H1 (cell line): Measurements from ENCODE around the gene LDLRAD4. TPM values are rescaled to one million over a fixed set of nuclear protein-coding genes. Genes with fewer than 3 reads are reported as not detected.

Experiments
- CTCF ChIA-PET: fragments of 300-600 bp; sonication (Branson Sonifier 250); formaldehyde crosslinking; loops from one replicate; lab custom pipeline; 2021; ENCODE audit not compliant: partially characterized antibody; lab: Charles Lee
- POLR2A ChIA-PET: fragments of 300-600 bp; sonication (Branson Sonifier 250); formaldehyde crosslinking; loops from one replicate; lab custom pipeline; 2021; ENCODE audit warnings: inconsistent platforms; ENCODE audit not compliant: partially characterized antibody; lab: Charles Lee
- DNase-seq, 2 experiments: peaks; one replicate each; pipeline versions ENCODE4 v3.0.0 to v3.0.0-alpha.2; 2010 to 2022; ENCODE audit warnings: low spot score in 2 of 2, low read depth in 1 of 2, mixed read lengths in 1 of 2
- FAIRE-seq: peaks from 2 replicates; lab custom pipeline; 2011; peaks lifted over from hg19 to GRCh38; lab: Jason Lieb, UNC
- H2AFZ ChIP-seq: 2 replicates; pipeline ENCODE4 v1.8.1; 2012; ENCODE audit warnings: low read length, inconsistent platforms
- H2AK5ac ChIP-seq: 2 replicates; pipeline ENCODE4 v1.6.1; 2013; ENCODE audit warnings: low read depth, low read length
- H2BK120ac ChIP-seq: replicated peaks from 2 replicates; pipeline ENCODE3; 2013; ENCODE audit warnings: low read depth, low read length, inconsistent platforms
- H2BK12ac ChIP-seq: 2 replicates; pipeline ENCODE4 v1.6.1; 2013; ENCODE audit warnings: low read depth, low read length
- H2BK15ac ChIP-seq: 2 replicates; pipeline ENCODE4 v1.6.1; 2013; ENCODE audit warnings: low read length
- H2BK20ac ChIP-seq: 2 replicates; pipeline ENCODE4 v1.6.1; 2013; ENCODE audit warnings: low read length
- H2BK5ac ChIP-seq: 2 replicates; pipeline ENCODE4 v1.6.1; 2013; ENCODE audit warnings: low read depth, low read length
- H3K14ac ChIP-seq: 2 replicates; pipeline ENCODE4 v1.6.1; 2013; ENCODE audit warnings: inconsistent platforms; ENCODE audit not compliant: insufficient read length
- H3K18ac ChIP-seq: 2 replicates; pipeline ENCODE4 v1.6.1; 2013; ENCODE audit warnings: low read length; ENCODE audit errors: extremely low read depth
- H3K23ac ChIP-seq: 2 replicates; pipeline ENCODE4 v1.6.1; 2013; ENCODE audit warnings: inconsistent platforms; ENCODE audit not compliant: insufficient read length
- H3K23me2 ChIP-seq: 2 replicates; pipeline ENCODE4 v1.6.1; 2013; ENCODE audit warnings: low read depth, low read length
- H3K27ac ChIP-seq: 2 replicates; pipeline ENCODE4 v1.6.1; 2011; ENCODE audit warnings: low read depth, low read length, inconsistent platforms
- H3K27me3 ChIP-seq, 4 experiments: replicated peaks in 1 of 4; 1 replicate in 1 of 4; 2 replicates in 3 of 4; pipeline versions ENCODE4 v1.6.1 to v1.8.1; 2011 to 2013; ENCODE audit warnings: low read length in 3 of 4, mild to moderate bottlenecking in 3 of 4, inconsistent platforms in 2 of 4, mixed read lengths in 2 of 4, moderate library complexity in 1 of 4; ENCODE audit not compliant: control insufficient read depth in 3 of 4, insufficient read depth in 3 of 4; ENCODE audit errors: extremely low read depth in 1 of 4
- H3K36me3 ChIP-seq, 4 experiments: 2 replicates each; pipeline versions ENCODE4 v1.6.1 to v1.8.1; 2011 to 2013; ENCODE audit warnings: mild to moderate bottlenecking in 4 of 4, low read length in 3 of 4, moderate library complexity in 2 of 4, control low read depth in 1 of 4, inconsistent platforms in 1 of 4; ENCODE audit not compliant: insufficient read depth in 4 of 4, control insufficient read depth in 2 of 4
- H3K4ac ChIP-seq: replicated peaks from 2 replicates; pipeline ENCODE3; 2013; ENCODE audit warnings: low read length, low read depth, mixed read lengths, inconsistent platforms; ENCODE audit not compliant: insufficient read length
- H3K4me1 ChIP-seq, 4 experiments: replicated peaks in 1 of 4; 1 replicate in 1 of 4; 2 replicates in 3 of 4; pipeline versions ENCODE4 v1.6.1 to v1.8.1; 2011 to 2013; ENCODE audit warnings: low read length in 3 of 4, inconsistent platforms in 2 of 4, mixed read lengths in 1 of 4; ENCODE audit not compliant: insufficient read depth in 4 of 4, control insufficient read depth in 3 of 4
- H3K4me2 ChIP-seq, 2 experiments: 2 replicates each; pipeline versions ENCODE4 v1.6.1 to v1.8.1; 2011 to 2013; ENCODE audit warnings: low read depth in 2 of 2, low read length in 2 of 2, control low read depth in 1 of 2, inconsistent platforms in 1 of 2, mild to moderate bottlenecking in 1 of 2; ENCODE audit not compliant: insufficient read depth in 1 of 2
- H3K4me3 ChIP-seq, 4 experiments: fragments of 200-600, 300-600 bp in 1 of 4; sonication (generic), shearing (Covaris generic), sonication (Bioruptor Twin) in 1 of 4; 2 replicates each; pipeline versions ENCODE4 v1.5.1 to v1.8.1; 2011 to 2016; ENCODE audit warnings: low read length in 4 of 4, low read depth in 3 of 4, control low read depth in 2 of 4, inconsistent platforms in 2 of 4, mild to moderate bottlenecking in 2 of 4, mixed read lengths in 1 of 4, moderate library complexity in 1 of 4; ENCODE audit not compliant: insufficient read depth in 2 of 4; ENCODE audit errors: extremely low read depth in 1 of 4
- H3K56ac ChIP-seq: replicated peaks from 2 replicates; pipeline ENCODE3; 2013; ENCODE audit warnings: low read depth, mild to moderate bottlenecking, mixed read lengths, low read length, inconsistent platforms; ENCODE audit not compliant: insufficient read length
- H3K79me1 ChIP-seq: 2 replicates; pipeline ENCODE4 v1.6.1; 2013; ENCODE audit warnings: low read depth, low read length, control low read depth
- H3K79me2 ChIP-seq, 2 experiments: 2 replicates each; pipeline versions ENCODE4 v1.6.1 to v1.8.1; 2012 to 2013; ENCODE audit warnings: low read length in 2 of 2, mild to moderate bottlenecking in 2 of 2, inconsistent platforms in 1 of 2; ENCODE audit not compliant: insufficient read depth in 2 of 2, control insufficient read depth in 1 of 2
- H3K9ac ChIP-seq, 4 experiments: replicated peaks in 1 of 4; 1 replicate in 1 of 4; 2 replicates in 3 of 4; pipeline versions ENCODE4 v1.6.1 to v1.8.1; 2011 to 2013; ENCODE audit warnings: low read depth in 3 of 4, low read length in 3 of 4, control low read depth in 2 of 4, mild to moderate bottlenecking in 2 of 4, moderate library complexity in 2 of 4, inconsistent platforms in 1 of 4; ENCODE audit errors: extremely low read depth in 1 of 4
- H3K9me3 ChIP-seq, 2 experiments: 2 replicates each; pipeline versions ENCODE4 v1.6.1 to v1.8.1; 2012 to 2013; ENCODE audit warnings: mild to moderate bottlenecking in 2 of 2, moderate library complexity in 2 of 2, control low read depth in 1 of 2, inconsistent platforms in 1 of 2, low read depth in 1 of 2, low read length in 1 of 2, mixed read lengths in 1 of 2; ENCODE audit not compliant: insufficient read depth in 2 of 2
- H4K20me1 ChIP-seq, 2 experiments: replicated peaks in 1 of 2; 2 replicates each; pipeline versions ENCODE3 to v1.8.1; 2011 to 2013; ENCODE audit warnings: inconsistent platforms in 2 of 2, low read length in 2 of 2, mild to moderate bottlenecking in 1 of 2; ENCODE audit not compliant: insufficient read depth in 2 of 2, control insufficient read depth in 1 of 2
- H4K5ac ChIP-seq: 2 replicates; pipeline ENCODE4 v1.6.1; 2013; ENCODE audit warnings: low read length, low read depth, mixed read lengths, inconsistent platforms; ENCODE audit not compliant: insufficient read length
- H4K8ac ChIP-seq: 2 replicates; pipeline ENCODE4 v1.8.0; 2013; ENCODE audit warnings: mild to moderate bottlenecking, moderate library complexity, low read length, inconsistent platforms; ENCODE audit not compliant: insufficient read depth; ENCODE audit errors: extremely low read depth
- H4K91ac ChIP-seq: replicated peaks from 2 replicates; pipeline ENCODE3; 2013; ENCODE audit warnings: low read length, mixed read lengths, inconsistent platforms; ENCODE audit not compliant: insufficient read length
- BACH1 ChIP-seq: IDR thresholded peaks from 2 replicates; pipeline ENCODE4 v1.6.1; 2012; ENCODE audit warnings: low read length, improper control_type of control experiment
- BCL11A ChIP-seq, 2 experiments: IDR thresholded peaks; one replicate each; pipeline ENCODE4 v1.6.1; 2011; ENCODE audit warnings: low read depth in 2 of 2, low read length in 2 of 2, mild to moderate bottlenecking in 2 of 2
- HDAC6 ChIP-seq: IDR thresholded peaks from one replicate; pipeline ENCODE4 v1.7.1; 2012; ENCODE audit warnings: low read depth, mild to moderate bottlenecking, inconsistent platforms, low read length, moderate library complexity
- POLR2AphosphoS5 ChIP-seq: IDR thresholded peaks from 2 replicates; pipeline ENCODE4 v1.6.1; 2011; ENCODE audit warnings: low read depth, low read length
- RBBP5 ChIP-seq: IDR thresholded peaks from 2 replicates; pipeline ENCODE4 v1.7.1; 2012; ENCODE audit warnings: low read depth, mild to moderate bottlenecking, inconsistent platforms, low read length, moderate library complexity, borderline replicate concordance
- SIRT6 ChIP-seq: IDR thresholded peaks from one replicate; pipeline ENCODE4 v1.7.1; 2012; ENCODE audit warnings: low read length, inconsistent platforms
- WGBS, 2 experiments: shearing (Covaris generic) in 1 of 2; methylation state at CpG; one replicate each; pipeline versions ENCODE4 v1.1.6 to v1.1.7; 2013 to 2015; ENCODE audit warnings: low lambda C conversion rate in 2 of 2, mixed read lengths in 2 of 2, inconsistent platforms in 1 of 2, low coverage in 1 of 2, missing lambda C conversion rate in 1 of 2; ENCODE audit not compliant: insufficient replicate concordance in 2 of 2, insufficient coverage in 1 of 2, insufficient read length in 1 of 2; ENCODE audit errors: extremely low coverage in 1 of 2, missing lambda C conversion rate in 1 of 2; 5-methylcytosine and 5-hydroxymethylcytosine counted together
- polyA plus RNA-seq, 7 experiments: library from polyadenylated mRNA; depleted of rRNA in 3 of 7; stranded (reverse) in 5 of 7; unstranded in 2 of 7; fragments of >200 nt in 5 of 7; fragments of 200-250 nt in 2 of 7; gene quantifications; 1 replicate in 5 of 7; 2 replicates in 1 of 7; 4 replicates in 1 of 7; pipeline versions ENCODE4 v1.2.1 to v1.2.3, GENCODE V29; 2011 to 2013; ENCODE audit warnings: missing spikeins in 2 of 7, mixed read lengths in 2 of 7
- total RNA-seq: library from RNA; stranded (reverse); fragmentation: NEBNext Ultra II Directional; extraction: Animal tissue kit (Norgen Biotek cat#: 25700); gene quantifications from 2 replicates; pipeline ENCODE4 v1.2.1, GENCODE V29; 2021
- TF ChIP-seq, protein P1 (sequence below): IDR thresholded peaks from 2 replicates; pipeline ENCODE4 v1.6.1; 2011; ENCODE audit warnings: low read depth, mild to moderate bottlenecking, low read length; ENCODE audit not compliant: insufficient read depth

The LDLRAD4 gene
- total and polyA plus RNA-seq, 2 of the 8 experiments (the other 6 are each of a cell fraction or from before 2014, with no cell fraction given), result 0.77 to 1.4 TPM

DNA sequence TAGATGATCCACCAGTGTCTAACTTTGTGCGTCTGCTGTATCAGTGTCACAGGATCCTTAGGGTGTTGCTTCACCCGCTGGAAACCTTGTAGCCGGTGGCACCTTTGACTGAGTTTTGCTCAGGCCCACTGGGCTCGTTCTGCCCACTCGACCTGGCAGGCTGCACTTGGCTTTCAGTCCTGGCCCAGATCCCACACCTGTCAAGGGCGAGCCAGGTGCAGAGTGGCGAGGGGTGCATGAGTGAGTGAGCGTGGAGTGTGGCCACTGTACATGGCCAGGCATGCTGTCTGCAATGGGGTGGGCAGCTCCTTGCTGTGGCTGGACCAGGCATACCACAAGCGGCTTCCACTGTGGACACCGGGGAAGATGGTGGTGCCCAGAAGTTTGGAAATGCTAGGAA, 328.8 kb downstream of the LDLRAD4 start:
- Histone ChIP-seq H3K23ac (no peak overlapping the region), H4K20me1 (no peaks in the 10 kb centered on the region), H3K36me3 (no peaks in the 10 kb centered on the region), H3K9ac (no peak overlapping the region), H3K4me1 (no peaks in the 10 kb centered on the region), H3K79me2 (no peaks in the 10 kb centered on the region), H3K56ac (no peak overlapping the region), H4K5ac (no peak overlapping the region), H3K27me3 (no peaks in the 10 kb centered on the region), H4K8ac (no peak overlapping the region), H3K4me2 (no peak overlapping the region), H3K14ac (no peak overlapping the region), H2AFZ (no peak overlapping the region), H3K79me1 (no peaks in the 10 kb centered on the region), H2BK12ac (no peak overlapping the region), H4K91ac (no peak overlapping the region), H3K18ac (no peak overlapping the region), H2BK120ac (no peak overlapping the region), H2BK20ac (no peak overlapping the region), H2AK5ac (no peak overlapping the region), H3K4me3 (no peak overlapping the region), H3K23me2 (no peaks in the 10 kb centered on the region), H3K4ac (no peak overlapping the region), H3K9me3 (peaks cover 0 to 3% of the 10 kb centered on the region in 2 experiments; a peak in 1 of 4 replicates), H2BK5ac (no peak overlapping the region), H3K27ac (no peak overlapping the region), H2BK15ac (no peak overlapping the region)
- no peak for TF ChIP-seq BACH1
- no peak for TF ChIP-seq POLR2AphosphoS5
- TF ChIP-seq HDAC6, result no peak
- TF ChIP-seq RBBP5, result no peak
- TF ChIP-seq SIRT6, result no peak
- TF ChIP-seq, protein P1, sequence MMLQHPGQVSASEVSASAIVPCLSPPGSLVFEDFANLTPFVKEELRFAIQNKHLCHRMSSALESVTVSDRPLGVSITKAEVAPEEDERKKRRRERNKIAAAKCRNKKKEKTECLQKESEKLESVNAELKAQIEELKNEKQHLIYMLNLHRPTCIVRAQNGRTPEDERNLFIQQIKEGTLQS, result no peak
- no peak for TF ChIP-seq BCL11A (IDR thresholded peaks at IDR 0.05; ENCODE audit: low read depth in 2 of 2, low read length in 2 of 2)
- 83% methylated on average over 10 of the region's 10 CpGs; no CpG with 5 or more reads in 1 of the 2 experiments for WGBS, 2 experiments
- DNase-seq (no peak), FAIRE-seq (no peak)
- CTCF ChIA-PET, result interaction anchor here (1.3 to 9.2 kb wide), 4 partner anchors 12 to 56 kb away, joined by 3 to 73 read pairs (median 4); no protein-coding TSS in a partner anchor
- POLR2A ChIA-PET, result no interaction called here
